ENCODE data around the gene KCNH3. TPM values are rescaled to one million over a fixed set of nuclear protein-coding genes. Genes with fewer than 3 reads are reported as not detected.

KCNH3 gene
- total and polyA plus RNA-seq, 4 donors = 0.07 to 0.24 (median 0.19) TPM; not detected in 1

- TF ChIP-seq MAX (IDR thresholded peaks at IDR 0.05) = no peak
- TF ChIP-seq ZBTB33 (IDR thresholded peaks at IDR 0.05) = no peak
- no peak for TF ChIP-seq FOXA1 (IDR thresholded peaks at IDR 0.05)
- no peak for TF ChIP-seq RXRA (IDR thresholded peaks at IDR 0.05)
- no peak for TF ChIP-seq RAD21 (IDR thresholded peaks at IDR 0.05)
These were observed 20.3 kb downstream of the KCNH3 start (continued) for GRCh38 chr12:49559011-49559675.

GRCh38 chr12:49560695-49561094, 21.9 kb downstream of the KCNH3 start:
- peaks cover 23 to 72% (median 50%) of the 10 kb centered on the region in 4 donors for H3K36me3 ChIP-seq (ENCODE audit: control insufficient read depth in 4 of 4, insufficient read depth in 3 of 4, low read depth in 1 of 4, low read length in 3 of 4)
- no peak for DNase-seq (ENCODE audit: low spot score)
- no peak overlapping the region for H3K4me3 ChIP-seq (ENCODE audit: low read depth in 1 of 3, low read length in 3 of 3)
- H3K27ac ChIP-seq (ENCODE audit: low read depth in 1 of 2, low read length in 2 of 2) = no peak overlapping the region
- TF ChIP-seq NR2F2 (IDR thresholded peaks at IDR 0.05) = peak; percentile 60
- TF ChIP-seq GABPA (IDR thresholded peaks at IDR 0.05 in 1 of 2, conservative IDR thresholded peaks at IDR 0.05 in 1 of 2) = no peak
- H3K9me3 ChIP-seq (ENCODE audit: control insufficient read depth in 4 of 4, low read length in 3 of 4) = no peaks in the 10 kb centered on the region
- WGBS = 87% methylated on average over 7 of the region's 7 CpGs
- no peaks in the 10 kb centered on the region for H3K27me3 ChIP-seq (ENCODE audit: control insufficient read depth in 4 of 4, insufficient read depth in 4 of 4, low read length in 3 of 4)
- H3K9ac ChIP-seq (ENCODE audit: low read depth in 1 of 2, low read length in 2 of 2) = no peak overlapping the region
- peaks cover 0 to 20% (median 9%) of the 10 kb centered on the region in 4 donors for H3K4me1 ChIP-seq (ENCODE audit: control insufficient read depth in 4 of 4, insufficient read depth in 4 of 4, low read length in 3 of 4)

- H3K27me3 ChIP-seq (ENCODE audit: control insufficient read depth in 4 of 4, insufficient read depth in 4 of 4, low read length in 3 of 4) = no peaks in the 10 kb centered on the region
- 90% methylated on average over 6 of the region's 6 CpGs for WGBS
- H3K4me1 ChIP-seq (ENCODE audit: control insufficient read depth in 4 of 4, insufficient read depth in 4 of 4, low read length in 3 of 4) = peaks cover 3 to 16% (median 12%) of the 10 kb centered on the region in 4 donors
- peaks cover 21 to 72% (median 50%) of the 10 kb centered on the region in 4 donors for H3K36me3 ChIP-seq (ENCODE audit: control insufficient read depth in 4 of 4, insufficient read depth in 3 of 4, low read depth in 1 of 4, low read length in 3 of 4)
- no peaks in the 10 kb centered on the region for H3K9me3 ChIP-seq (ENCODE audit: control insufficient read depth in 4 of 4, low read length in 3 of 4)
- no peak overlapping the region for H3K27ac ChIP-seq (ENCODE audit: low read depth in 1 of 2, low read length in 2 of 2)
- no peak for DNase-seq (ENCODE audit: low spot score)
- H3K4me3 ChIP-seq (ENCODE audit: low read depth in 1 of 3, low read length in 3 of 3) = no peak overlapping the region
- H3K9ac ChIP-seq (ENCODE audit: low read depth in 1 of 2, low read length in 2 of 2) = no peak overlapping the region
- TF ChIP-seq HNF4A (conservative IDR thresholded peaks at IDR 0.05) = no peak
- no peak for TF ChIP-seq ZBTB33 (IDR thresholded peaks at IDR 0.05)
These were observed 23.4 kb downstream of the KCNH3 start for GRCh38 chr12:49562233-49562632.

GRCh38 chr12:49562831-49563230, 24.0 kb downstream of the KCNH3 start:
- no peak overlapping the region for H3K9ac ChIP-seq (ENCODE audit: low read depth in 1 of 2, low read length in 2 of 2)
- no peak overlapping the region for H3K27ac ChIP-seq (ENCODE audit: low read depth in 1 of 2, low read length in 2 of 2)
- peaks cover 21 to 69% (median 49%) of the 10 kb centered on the region in 4 donors for H3K36me3 ChIP-seq (ENCODE audit: control insufficient read depth in 4 of 4, insufficient read depth in 3 of 4, low read depth in 1 of 4, low read length in 3 of 4)
- no peak overlapping the region for H3K4me3 ChIP-seq (ENCODE audit: low read depth in 1 of 3, low read length in 3 of 3)
- no peaks in the 10 kb centered on the region for H3K9me3 ChIP-seq (ENCODE audit: control insufficient read depth in 4 of 4, low read length in 3 of 4)
- DNase-seq (ENCODE audit: low spot score) = no peak
- 99% methylated on average over 6 of the region's 6 CpGs for WGBS
- peaks cover 3 to 15% (median 11%) of the 10 kb centered on the region in 4 donors for H3K4me1 ChIP-seq (ENCODE audit: control insufficient read depth in 4 of 4, insufficient read depth in 4 of 4, low read length in 3 of 4)
- no peaks in the 10 kb centered on the region for H3K27me3 ChIP-seq (ENCODE audit: control insufficient read depth in 4 of 4, insufficient read depth in 4 of 4, low read length in 3 of 4)
- TF ChIP-seq RXRA (IDR thresholded peaks at IDR 0.05) (no peak), RAD21 (IDR thresholded peaks at IDR 0.05) (no peak), SP1 (IDR thresholded peaks at IDR 0.05) (no peak), GABPA (IDR thresholded peaks at IDR 0.05 in 1 of 2, conservative IDR thresholded peaks at IDR 0.05 in 1 of 2) (no peak), HNF4G (IDR thresholded peaks at IDR 0.05) (no peak), CTCF (IDR thresholded peaks at IDR 0.05; ENCODE audit: low read depth, low read length, missing input control) (no peak), REST (IDR thresholded peaks at IDR 0.05) (no peak), JUND (IDR thresholded peaks at IDR 0.05) (no peak), ATF3 (IDR thresholded peaks at IDR 0.05) (no peak), TAF1 (conservative IDR thresholded peaks at IDR 0.05) (no peak)
